ENCODE measurements around the gene TRAF3IP3.

The TRAF3IP3 gene

GRCh38 chr1:209714338-209714737, 41.5 kb upstream of the TRAF3IP3 start:
- TF ChIP-seq CTCF (IDR thresholded peaks at IDR 0.05; ENCODE audit: low read depth, low read length) = no peak
- in situ Hi-C loops (cut with HindIII; ENCODE audit: low sequenced_read_pairs) = no loop called here
- H3K4me3 ChIP-seq (ENCODE audit: low read depth, low read length) = no peak overlapping the region
- DNase-seq (ENCODE audit: low read depth, low spot score) = no peak

- in situ Hi-C loops (cut with HindIII; ENCODE audit: low sequenced_read_pairs) = no loop called here
- no peak for DNase-seq (ENCODE audit: low read depth, low spot score)
- TF ChIP-seq CTCF (IDR thresholded peaks at IDR 0.05; ENCODE audit: low read depth, low read length) = no peak
- no peak overlapping the region for H3K4me3 ChIP-seq (ENCODE audit: low read depth, low read length)
Observed at GRCh38 chr1:209715314-209715713, 40.5 kb upstream of the TRAF3IP3 start.

GRCh38 chr1:209717818-209718217, 38.0 kb upstream of the TRAF3IP3 start:
- no peak overlapping the region for H3K4me3 ChIP-seq (ENCODE audit: low read depth, low read length)
- in situ Hi-C loops (cut with HindIII; ENCODE audit: low sequenced_read_pairs) = no loop called here
- no peak for TF ChIP-seq CTCF (IDR thresholded peaks at IDR 0.05; ENCODE audit: low read depth, low read length)
- DNase-seq (ENCODE audit: low read depth, low spot score) = no peak

- no peak for TF ChIP-seq CTCF (IDR thresholded peaks at IDR 0.05; ENCODE audit: low read depth, low read length)
- in situ Hi-C loops (cut with HindIII; ENCODE audit: low sequenced_read_pairs) = no loop called here
- DNase-seq (ENCODE audit: low read depth, low spot score) = no peak
- H3K4me3 ChIP-seq (ENCODE audit: low read depth, low read length) = no peak overlapping the region
Observed at GRCh38 chr1:209720326-209720725, 35.5 kb upstream of the TRAF3IP3 start.

- TF ChIP-seq CTCF (IDR thresholded peaks at IDR 0.05; ENCODE audit: low read depth, low read length) = no peak
- in situ Hi-C loops (cut with HindIII; ENCODE audit: low sequenced_read_pairs) = no loop called here
- no peak overlapping the region for H3K4me3 ChIP-seq (ENCODE audit: low read depth, low read length)
- no peak for DNase-seq (ENCODE audit: low read depth, low spot score)
Observed at GRCh38 chr1:209720826-209721225, 35.0 kb upstream of the TRAF3IP3 start.

GRCh38 chr1:209721323-209721722, 34.5 kb upstream of the TRAF3IP3 start:
- in situ Hi-C loops (cut with HindIII; ENCODE audit: low sequenced_read_pairs) = no loop called here
- no peak for TF ChIP-seq CTCF (IDR thresholded peaks at IDR 0.05; ENCODE audit: low read depth, low read length)
- H3K4me3 ChIP-seq (ENCODE audit: low read depth, low read length) = no peak overlapping the region
- no peak for DNase-seq (ENCODE audit: low read depth, low spot score)

- no peak for TF ChIP-seq CTCF (IDR thresholded peaks at IDR 0.05; ENCODE audit: low read depth, low read length)
- DNase-seq (ENCODE audit: low read depth, low spot score) = no peak
- in situ Hi-C loops (cut with HindIII; ENCODE audit: low sequenced_read_pairs) = no loop called here
Observed at GRCh38 chr1:209723265-209723664, 32.6 kb upstream of the TRAF3IP3 start.

More at GRCh38 chr1:209723265-209723664, 32.6 kb upstream of the TRAF3IP3 start:
- H3K4me3 ChIP-seq (ENCODE audit: low read depth, low read length) = no peak overlapping the region
